NB4 (cell line): ENCODE measurements around the gene IRF1.
"Not testable (repeated sequence)": the region's sequence is repeated elsewhere in the genome, so short reads cannot be mapped to it uniquely, and the experiment has no call there.

Experiments used
- DNase-seq: peaks from one replicate; pipeline ENCODE4 v3.0.0; 2010; ENCODE audit warnings: low read depth
- H3K4me3 ChIP-seq: one replicate; pipeline ENCODE4 v1.5.1; 2011; ENCODE audit warnings: mild to moderate bottlenecking, low read depth, low read length, moderate library complexity
- MYC ChIP-seq: IDR thresholded peaks from 2 replicates; pipeline ENCODE4 v1.6.1; 2011; ENCODE audit warnings: low read depth, low read length
- POLR2A ChIP-seq: IDR thresholded peaks from 2 replicates; pipeline ENCODE4 v1.6.1; 2011; ENCODE audit warnings: mild to moderate bottlenecking; ENCODE audit not compliant: insufficient read length; ENCODE audit errors: extremely low read depth
- TF ChIP-seq, protein P1 (sequence below): IDR thresholded peaks from one replicate; pipeline ENCODE4 v1.5.1; 2012; ENCODE audit warnings: low read depth, low read length
- TF ChIP-seq, protein P2 (sequence below): IDR thresholded peaks from 2 replicates; pipeline ENCODE4 v1.6.1; 2011; ENCODE audit warnings: low read depth, low read length

The IRF1 gene

DNA sequence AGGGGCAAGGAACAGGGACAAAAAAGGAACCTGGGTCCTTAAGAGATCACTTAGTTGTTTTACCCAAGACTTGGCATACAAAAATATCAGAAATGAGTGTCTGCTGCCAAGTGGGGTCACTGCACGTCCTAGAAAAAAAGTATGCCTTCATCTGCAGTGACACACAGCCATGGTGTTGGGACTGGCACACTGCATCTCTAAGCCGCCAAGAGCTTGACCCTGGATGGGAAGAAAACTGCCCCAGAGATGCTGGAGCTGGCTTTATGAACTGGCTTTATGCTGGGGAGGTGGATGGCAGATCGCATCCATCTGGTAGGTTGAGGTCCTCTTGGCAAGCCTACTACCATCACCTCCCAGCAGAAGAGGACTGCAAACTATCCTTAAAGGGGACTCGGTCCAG lies 51.7 kb downstream of the IRF1 start:
- no peak overlapping the region for H3K4me3 ChIP-seq
- peak; percentile 21 for DNase-seq
- TF ChIP-seq, protein P1, sequence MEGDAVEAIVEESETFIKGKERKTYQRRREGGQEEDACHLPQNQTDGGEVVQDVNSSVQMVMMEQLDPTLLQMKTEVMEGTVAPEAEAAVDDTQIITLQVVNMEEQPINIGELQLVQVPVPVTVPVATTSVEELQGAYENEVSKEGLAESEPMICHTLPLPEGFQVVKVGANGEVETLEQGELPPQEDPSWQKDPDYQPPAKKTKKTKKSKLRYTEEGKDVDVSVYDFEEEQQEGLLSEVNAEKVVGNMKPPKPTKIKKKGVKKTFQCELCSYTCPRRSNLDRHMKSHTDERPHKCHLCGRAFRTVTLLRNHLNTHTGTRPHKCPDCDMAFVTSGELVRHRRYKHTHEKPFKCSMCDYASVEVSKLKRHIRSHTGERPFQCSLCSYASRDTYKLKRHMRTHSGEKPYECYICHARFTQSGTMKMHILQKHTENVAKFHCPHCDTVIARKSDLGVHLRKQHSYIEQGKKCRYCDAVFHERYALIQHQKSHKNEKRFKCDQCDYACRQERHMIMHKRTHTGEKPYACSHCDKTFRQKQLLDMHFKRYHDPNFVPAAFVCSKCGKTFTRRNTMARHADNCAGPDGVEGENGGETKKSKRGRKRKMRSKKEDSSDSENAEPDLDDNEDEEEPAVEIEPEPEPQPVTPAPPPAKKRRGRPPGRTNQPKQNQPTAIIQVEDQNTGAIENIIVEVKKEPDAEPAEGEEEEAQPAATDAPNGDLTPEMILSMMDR = no peak
- TF ChIP-seq, protein P2, sequence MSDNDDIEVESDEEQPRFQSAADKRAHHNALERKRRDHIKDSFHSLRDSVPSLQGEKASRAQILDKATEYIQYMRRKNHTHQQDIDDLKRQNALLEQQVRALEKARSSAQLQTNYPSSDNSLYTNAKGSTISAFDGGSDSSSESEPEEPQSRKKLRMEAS = no peak

DNA sequence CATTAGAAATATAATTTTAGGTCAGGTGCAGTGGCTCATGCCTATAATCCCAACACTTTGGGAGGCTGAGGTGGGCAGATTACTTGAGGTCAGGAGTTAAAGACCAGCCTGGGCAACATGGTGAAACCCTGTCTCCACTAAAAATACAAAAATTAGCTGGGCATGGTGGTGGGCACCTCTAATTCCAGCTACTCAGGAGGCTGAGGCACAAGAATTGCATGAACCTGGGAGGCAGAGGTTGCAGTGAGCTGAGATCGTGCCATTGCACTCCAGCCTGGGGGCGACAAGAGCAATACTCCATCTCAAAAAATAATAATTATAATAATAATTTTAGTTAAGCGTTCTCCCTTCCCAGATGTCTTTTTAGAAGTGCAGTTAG lies 52.3 kb downstream of the IRF1 start:
- not testable (repeated sequence) for H3K4me3 ChIP-seq, DNase-seq

DNA sequence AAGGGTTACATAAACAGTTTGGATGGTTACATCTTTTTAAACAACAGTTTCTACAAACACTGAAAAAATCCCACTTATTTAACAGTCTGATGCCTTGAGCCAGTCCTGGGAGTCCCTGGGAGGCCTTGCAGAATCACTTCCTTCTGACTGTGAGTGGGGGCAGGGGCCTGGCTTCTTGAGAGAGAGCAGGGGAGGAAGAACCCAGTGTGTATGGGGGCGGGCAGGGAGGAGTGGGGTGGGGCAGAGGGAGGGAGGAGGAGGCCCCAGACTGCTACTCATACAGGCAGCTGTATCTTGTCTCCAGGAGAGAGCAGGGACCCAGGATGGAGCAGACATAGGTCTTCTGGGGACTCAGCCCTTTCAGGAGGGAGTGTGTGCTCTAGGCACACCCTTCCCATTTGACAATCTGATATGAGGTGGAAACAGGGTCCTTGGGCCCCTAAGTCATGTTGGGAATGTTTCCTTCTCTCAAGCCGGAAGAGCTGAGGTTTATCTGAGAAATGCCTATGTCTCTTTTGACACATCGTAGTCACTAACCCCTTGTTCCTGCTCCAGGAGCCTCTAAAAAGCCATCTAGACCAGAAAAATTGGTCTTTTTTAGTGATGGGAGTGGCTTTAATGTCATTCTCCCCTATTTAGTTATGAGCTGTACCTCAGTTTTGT lies 52.8 kb downstream of the IRF1 start:
- H3K4me3 ChIP-seq = no peak overlapping the region
- peak; percentile 93 for DNase-seq
- TF ChIP-seq, protein P2 = no peak; the same call in 1 of the 2 replicates
- TF ChIP-seq, protein P1 = no peak
- TF ChIP-seq MYC (no peak), POLR2A (no peak)

DNA sequence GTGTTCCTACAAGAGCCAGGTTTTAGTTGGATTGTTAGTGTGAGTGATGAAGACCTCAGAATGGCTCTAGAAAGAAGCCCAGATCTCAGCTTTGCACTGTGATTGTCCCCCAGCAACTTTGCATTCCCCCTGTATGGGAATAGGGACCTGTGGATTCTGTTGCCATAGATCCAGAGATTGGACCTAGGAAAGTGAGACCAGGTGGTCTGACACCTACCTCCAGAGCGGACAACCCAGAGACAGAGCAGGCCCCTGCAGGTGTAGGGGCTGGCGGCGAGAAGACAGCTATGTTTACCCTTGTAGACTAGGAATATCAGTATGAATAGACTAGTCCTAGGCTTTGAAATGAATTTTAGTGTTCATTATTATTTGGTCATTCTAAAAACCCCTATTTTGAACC lies 53.6 kb downstream of the IRF1 start:
- no peak for DNase-seq
- TF ChIP-seq POLR2A (no peak), MYC (no peak)
- TF ChIP-seq, protein P2 = no peak
- TF ChIP-seq, protein P1 = no peak
- no peak overlapping the region for H3K4me3 ChIP-seq

DNA sequence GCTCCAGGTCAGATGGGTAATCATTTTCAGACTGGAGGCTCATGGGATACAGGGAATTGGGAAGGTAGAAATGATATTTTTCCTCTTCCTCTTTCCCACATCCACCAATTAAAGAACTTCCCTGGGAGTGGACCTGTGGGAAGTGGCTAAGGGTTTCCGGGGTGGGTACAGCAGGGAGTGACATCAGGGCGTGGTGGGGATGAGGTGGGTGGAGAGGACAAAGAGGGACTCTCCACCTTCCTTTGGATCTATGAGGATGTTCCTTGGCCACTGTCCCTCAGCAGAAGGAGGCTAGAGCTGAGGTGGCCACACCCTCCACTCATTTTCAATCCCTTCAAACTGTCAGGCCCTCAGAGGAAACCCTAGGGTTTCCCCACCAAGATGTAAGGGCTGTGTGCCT lies 54.7 kb downstream of the IRF1 start:
- no peak overlapping the region for H3K4me3 ChIP-seq
- TF ChIP-seq, protein P1 = no peak
- TF ChIP-seq MYC = no peak
- TF ChIP-seq POLR2A = no peak
- TF ChIP-seq, protein P2 = no peak
- no peak for DNase-seq

DNA sequence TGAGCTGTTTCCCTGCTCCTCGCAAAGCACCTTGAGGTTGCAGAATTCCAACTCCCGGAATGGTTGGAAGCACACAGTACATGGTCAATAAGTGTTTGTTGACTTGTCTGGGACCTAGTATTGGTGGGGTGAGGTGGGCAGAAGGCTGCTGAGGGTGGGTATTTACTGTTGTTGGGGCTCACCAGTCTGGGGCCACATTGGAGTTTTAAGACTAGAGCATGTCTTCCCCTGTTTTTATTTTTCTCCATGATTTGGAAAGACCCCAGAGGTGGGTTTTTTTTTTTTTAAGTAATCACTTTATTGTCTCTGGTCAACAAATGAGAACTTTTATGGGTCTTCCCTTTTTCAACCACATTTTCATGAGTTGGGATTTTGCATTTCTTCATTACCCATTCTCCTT lies 55.1 kb downstream of the IRF1 start:
- no peak for TF ChIP-seq POLR2A
- TF ChIP-seq, protein P1 = no peak
- TF ChIP-seq, protein P2 = no peak
- no peak for TF ChIP-seq MYC
- no peak for DNase-seq
- no peak overlapping the region for H3K4me3 ChIP-seq
